Liver (tissue), 3 donors: ENCODE results near the gene MICAL3.

ENCODE experiments used
- CTCF ChIP-seq: fragments of 150-350 bp; IDR thresholded peaks from 2 replicates; pipeline ENCODE4 v1.5.1; 2017; ENCODE audit warnings: improper control_type of control experiment, low read depth, low read length; ENCODE audit not compliant: missing input control
- GABPA ChIP-seq, 2 donors: IDR thresholded peaks in 1 of 2; conservative IDR thresholded peaks in 1 of 2; 2 replicates each; pipeline ENCODE4 v1.6.1; 2016; ENCODE audit warnings: antibody characterized with exemption in 2 of 2, mild to moderate bottlenecking in 1 of 2, moderate library complexity in 1 of 2
- SP1 ChIP-seq: IDR thresholded peaks from 2 replicates; pipeline ENCODE4 v1.6.1; 2018; ENCODE audit warnings: antibody characterized with exemption, mild to moderate bottlenecking
- donor health status: healthy.
- donor health status: healthy.

GRCh38 chr22:17973217-17973616 lies 51.1 kb downstream of the MICAL3 start:
- TF ChIP-seq SP1 (no peak), CTCF (no peak), GABPA (IDR thresholded peaks at IDR 0.05 in 1 of 2, conservative IDR thresholded peaks at IDR 0.05 in 1 of 2) (no peak)
